GM21367 (cell line): Measurements from ENCODE around the gene NUDCD3.

ENCODE experiments used
- ATAC-seq: cut with Tn5 transposase; IDR thresholded peaks from one replicate; pipeline ENCODE4 v1.9.1; 2021; ENCODE audit not compliant: unreplicated experiment

The NUDCD3 gene

DNA sequence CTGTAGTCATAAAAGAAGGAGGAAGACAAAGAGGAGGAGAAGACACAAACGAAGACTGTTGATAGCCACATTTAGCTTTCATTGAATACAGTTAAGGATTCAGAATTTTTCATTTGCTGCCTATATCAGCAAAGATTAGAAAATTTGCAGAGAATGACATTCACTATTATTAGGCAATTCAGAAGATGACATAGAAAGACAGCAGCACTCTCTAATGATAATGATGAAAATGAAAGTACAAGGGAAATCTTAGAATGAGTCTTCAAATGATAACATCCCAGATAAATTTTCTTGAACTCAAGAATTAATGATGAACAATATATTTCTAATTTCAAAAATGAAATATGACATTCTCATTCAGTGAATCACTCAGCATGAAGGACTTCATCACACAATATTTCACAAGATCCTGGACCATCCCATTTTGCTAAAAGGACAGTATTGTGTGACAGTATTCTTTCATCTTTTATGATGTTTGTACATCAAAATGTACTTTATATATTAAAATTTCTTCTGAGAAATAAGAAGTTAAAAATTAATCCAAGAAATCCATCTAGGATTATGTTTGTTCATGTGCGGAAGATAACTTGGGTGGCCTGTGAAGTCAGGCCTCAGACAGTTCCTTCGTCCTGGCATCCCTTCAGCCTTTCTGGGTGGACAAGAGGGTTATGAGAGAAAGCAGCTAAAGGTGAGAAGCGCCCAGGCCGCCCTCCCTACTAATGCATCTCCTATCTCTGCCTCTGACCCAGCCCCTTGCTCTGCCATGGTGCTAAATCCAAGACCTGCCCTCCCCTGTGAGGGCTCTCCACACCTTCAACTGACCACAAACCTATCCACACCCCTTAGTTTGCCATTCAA, 117.7 kb downstream of the NUDCD3 start:
- no peak for ATAC-seq

GRCh38 chr7:44368885-44369284, 121.6 kb downstream of the NUDCD3 start:
- no peak for ATAC-seq

- ATAC-seq, result no peak
Observed at GRCh38 chr7:44368455-44368854, 122.0 kb downstream of the NUDCD3 start.

DNA sequence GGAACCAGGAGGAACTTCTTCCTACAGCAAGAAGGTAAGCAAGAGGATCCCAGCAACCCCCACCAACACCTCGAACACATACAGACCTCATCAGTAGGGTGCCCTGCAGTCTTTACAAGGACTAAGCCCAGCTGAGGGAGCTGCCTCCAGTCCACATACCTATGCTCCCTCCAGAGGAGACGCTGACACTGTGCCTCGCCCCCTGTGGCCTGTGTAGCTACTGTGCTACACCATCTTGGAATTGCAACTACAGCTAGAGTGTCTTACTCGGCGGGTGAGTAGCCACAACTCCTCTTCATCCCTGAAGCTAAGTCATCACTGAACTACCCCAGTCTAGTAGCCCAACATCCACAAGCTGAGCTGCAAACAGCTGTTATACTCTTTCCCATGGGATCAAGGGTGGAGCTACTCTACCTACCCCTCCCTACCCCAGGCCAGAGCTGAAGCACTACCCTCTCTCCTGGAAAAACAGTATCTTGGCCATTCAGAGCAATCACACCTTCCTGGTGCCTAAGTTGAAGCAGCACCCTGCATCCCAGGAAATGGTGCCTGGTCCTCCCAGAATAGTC, 122.9 kb downstream of the NUDCD3 start:
- ATAC-seq, result no peak

- ATAC-seq, result no peak
Observed at GRCh38 chr7:44366986-44367385, 123.5 kb downstream of the NUDCD3 start.

DNA sequence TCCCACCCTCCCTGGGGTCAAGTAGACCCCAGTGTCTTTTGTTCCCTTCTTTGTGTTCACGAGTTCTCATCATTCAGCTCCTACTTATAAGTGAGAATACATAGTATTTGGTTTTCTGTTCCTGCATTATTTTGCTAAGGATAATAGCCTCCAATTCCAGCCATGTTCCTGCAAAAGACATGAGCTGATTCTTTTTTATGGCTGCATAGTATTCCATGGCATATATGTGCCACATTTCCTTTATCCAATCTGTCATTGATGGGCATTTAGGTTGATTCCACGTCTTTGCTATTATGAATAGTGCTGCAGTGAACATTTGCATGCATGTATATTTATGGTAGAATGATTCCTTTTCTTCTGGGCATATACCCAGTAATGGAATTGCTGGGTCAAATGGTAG, 136.8 kb downstream of the NUDCD3 start:
- no peak for ATAC-seq

GRCh38 chr7:44348851-44349781, 141.3 kb downstream of the NUDCD3 start:
- ATAC-seq, result no peak

GRCh38 chr7:44348300-44348699, 142.2 kb downstream of the NUDCD3 start:
- ATAC-seq, result no peak

DNA sequence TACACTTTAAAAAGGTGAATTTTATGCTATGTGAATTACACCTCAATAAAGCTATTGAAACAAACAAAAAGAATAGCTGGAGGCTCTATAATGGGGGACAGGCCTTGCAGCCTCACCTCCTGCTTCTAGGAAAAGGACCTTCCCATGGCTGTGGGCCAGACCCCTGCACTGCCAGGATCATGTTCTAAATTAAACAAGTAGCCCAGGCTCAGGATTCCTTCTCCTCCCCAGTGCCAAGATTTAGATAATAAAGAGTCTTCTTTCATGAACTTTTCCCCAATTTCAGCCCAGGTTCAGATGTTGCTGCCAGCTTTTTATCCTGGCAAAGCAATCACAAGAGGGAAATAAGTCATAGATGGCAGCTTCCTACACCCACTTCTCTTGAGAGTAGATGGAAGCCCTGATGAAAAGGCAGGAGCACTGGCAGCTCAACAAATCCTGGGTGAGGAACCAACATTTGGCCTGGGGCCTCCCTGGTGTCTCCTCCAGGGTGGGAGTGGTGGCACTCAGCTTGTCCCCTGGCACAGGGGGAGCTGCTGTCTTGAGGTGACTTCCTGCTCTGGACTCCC, 142.8 kb downstream of the NUDCD3 start:
- no peak for ATAC-seq

DNA sequence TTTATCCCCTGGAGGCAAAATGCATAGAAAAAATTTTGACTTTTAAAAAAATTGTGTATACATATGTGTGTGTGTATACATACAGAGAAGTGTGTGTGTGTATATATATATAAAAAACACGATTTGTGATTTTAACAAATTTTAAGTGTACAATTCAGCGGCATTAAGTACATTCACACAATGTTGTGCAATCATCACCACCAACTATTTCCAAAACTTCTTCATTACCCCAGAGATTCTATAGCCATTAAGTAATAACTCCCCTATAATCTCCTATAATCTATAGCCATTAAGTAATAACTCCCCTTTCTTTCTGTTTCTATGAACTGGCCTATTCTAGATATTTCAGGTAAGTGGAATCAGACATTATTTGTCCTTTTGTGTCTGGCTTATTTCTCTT, 144.4 kb downstream of the NUDCD3 start:
- ATAC-seq, result no peak

DNA sequence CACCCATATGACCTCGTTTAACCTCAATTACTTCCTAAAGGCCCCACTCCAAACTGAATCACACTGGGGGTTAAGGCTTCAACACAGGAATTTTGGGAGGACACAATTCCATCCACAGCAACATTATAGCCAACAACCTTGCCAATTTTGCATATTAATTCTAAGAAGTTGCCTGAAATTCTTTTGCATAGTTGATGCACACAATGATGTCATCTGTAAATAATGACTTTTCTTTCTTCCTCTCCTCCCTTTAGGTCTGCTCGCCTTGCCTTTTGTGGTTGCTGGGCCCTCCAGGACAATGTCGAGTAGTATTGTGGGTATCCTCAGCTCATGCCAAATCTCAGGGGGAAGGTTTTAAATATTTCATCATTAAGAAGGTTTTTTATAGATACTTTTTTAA, 149.1 kb downstream of the NUDCD3 start:
- no peak for ATAC-seq

DNA sequence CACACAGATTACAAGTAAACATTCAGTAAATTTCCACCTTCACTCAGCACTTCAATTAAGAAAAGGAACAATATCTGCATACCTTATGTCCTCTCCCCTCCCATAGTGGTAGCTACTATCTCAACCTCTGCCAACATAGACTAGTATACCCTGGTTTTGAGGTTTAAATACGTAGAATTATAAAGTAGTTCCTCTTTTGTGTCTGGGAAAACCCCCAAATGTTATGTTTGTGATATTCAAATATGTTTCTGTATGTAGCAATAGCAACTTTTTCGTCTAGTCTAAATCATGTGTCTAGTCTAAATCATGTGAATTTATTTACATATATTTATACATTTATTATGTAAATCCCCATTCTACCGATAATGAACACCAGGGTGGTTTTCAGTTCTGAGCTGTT, 151.9 kb downstream of the NUDCD3 start:
- no peak for ATAC-seq

- no peak for ATAC-seq
Observed at GRCh38 chr7:44336491-44336890, 154.0 kb downstream of the NUDCD3 start.

GRCh38 chr7:44335184-44335583, 155.3 kb downstream of the NUDCD3 start:
- no peak for ATAC-seq

- no peak for ATAC-seq
Observed at GRCh38 chr7:44334734-44335097, 155.7 kb downstream of the NUDCD3 start.

GRCh38 chr7:44333911-44334733, 156.3 kb downstream of the NUDCD3 start:
- ATAC-seq, result no peak

- no peak for ATAC-seq
Observed at GRCh38 chr7:44331682-44332081, 158.8 kb downstream of the NUDCD3 start.

DNA sequence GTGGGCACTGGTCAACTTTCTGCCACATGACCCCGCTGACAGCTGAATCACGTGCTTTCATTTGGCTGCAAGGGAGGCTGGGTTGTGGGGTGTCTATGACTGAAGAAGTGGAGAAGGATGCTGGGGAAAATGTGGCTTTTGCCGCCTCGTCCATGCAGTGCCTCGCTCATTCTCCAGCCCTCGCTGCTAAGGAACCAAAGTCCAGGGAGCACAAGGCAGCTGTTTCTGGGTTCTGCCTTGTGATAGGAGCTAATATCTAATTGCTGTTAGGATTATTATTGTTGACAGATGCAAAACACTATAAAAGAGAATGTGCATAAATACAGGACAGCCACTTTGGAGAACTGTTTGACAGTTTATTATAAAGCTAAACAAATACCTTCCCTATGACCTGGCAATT, 160.1 kb downstream of the NUDCD3 start:
- ATAC-seq, result no peak

DNA sequence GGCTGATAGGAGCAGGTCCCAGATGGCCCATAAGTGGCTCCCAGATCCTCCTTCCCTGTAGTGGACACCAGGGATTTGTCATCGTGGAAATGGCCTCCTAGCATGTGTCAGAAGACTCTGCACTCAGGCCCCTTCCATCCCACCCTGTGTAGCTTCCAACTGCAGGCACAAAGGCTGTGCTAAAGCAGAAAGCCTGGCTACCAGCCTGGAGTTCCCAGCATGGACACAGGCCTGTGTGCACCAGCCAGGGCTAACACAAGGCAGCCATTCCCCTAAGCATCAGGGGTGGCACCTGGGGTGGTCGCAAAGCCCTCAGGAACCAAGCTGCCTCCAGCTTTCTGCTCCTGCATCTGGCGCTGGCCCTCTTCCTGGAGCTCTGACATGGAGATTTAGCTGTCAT, 160.6 kb downstream of the NUDCD3 start:
- no peak for ATAC-seq
